SHP77 treated with DMSO at 0.1 percent for 48 hours (cell line): ENCODE results near the gene CWC27.

ENCODE experiments used
- DNase-seq: peaks from one replicate; lab custom pipeline; 2025; lab: John Stamatoyannopoulos, UW

The CWC27 gene, protein sequence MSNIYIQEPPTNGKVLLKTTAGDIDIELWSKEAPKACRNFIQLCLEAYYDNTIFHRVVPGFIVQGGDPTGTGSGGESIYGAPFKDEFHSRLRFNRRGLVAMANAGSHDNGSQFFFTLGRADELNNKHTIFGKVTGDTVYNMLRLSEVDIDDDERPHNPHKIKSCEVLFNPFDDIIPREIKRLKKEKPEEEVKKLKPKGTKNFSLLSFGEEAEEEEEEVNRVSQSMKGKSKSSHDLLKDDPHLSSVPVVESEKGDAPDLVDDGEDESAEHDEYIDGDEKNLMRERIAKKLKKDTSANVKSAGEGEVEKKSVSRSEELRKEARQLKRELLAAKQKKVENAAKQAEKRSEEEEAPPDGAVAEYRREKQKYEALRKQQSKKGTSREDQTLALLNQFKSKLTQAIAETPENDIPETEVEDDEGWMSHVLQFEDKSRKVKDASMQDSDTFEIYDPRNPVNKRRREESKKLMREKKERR

DNA sequence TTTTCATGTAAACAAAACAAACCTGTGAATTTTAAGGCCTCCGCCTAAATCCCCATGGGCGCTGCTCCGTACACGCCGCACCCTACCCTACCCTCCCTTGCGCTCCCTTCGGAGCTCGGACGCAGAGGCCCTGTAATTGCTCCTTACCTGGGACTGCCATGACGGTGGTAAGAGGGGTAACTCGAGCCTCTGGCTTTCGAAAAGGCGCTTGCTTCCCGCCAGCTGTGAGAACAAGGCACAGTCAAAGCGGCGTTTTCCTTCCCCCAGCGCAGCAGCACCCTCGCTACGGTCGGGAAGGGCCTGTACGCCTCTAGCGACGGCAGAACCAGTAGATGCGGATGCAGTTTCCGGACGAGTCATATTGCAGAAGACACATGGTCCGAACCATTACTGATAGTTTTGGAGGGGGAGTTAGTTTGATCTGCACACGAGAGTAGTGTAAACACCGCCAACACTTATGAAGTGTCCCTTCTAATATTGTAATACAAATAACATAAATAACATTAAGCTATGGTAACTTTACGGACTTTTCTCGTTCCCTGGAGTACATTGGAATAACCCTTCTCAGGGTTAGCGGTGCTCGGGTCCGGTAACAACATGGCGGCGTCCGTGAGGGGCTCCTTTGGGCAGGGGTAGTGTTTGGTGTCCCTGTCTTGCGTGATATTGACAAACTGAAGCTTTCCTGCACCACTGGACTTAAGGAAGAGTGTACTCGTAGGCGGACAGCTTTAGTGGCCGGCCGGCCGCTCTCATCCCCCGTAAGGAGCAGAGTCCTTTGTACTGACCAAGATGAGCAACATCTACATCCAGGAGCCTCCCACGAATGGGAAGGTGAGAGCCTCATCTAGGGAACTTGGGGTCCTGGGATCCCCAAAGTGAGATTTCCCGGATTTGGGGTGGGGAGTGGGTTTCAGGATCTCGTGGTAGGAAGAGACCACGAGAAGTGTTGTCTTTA lies at the start of gene CWC27, which contains the start of gene SREK1IP1:
Gene CWC27, plus strand, starts transcription at position 573 of the 955 bp plus-strand sequence. Its CDS starts 217 bp downstream, at position 790.
Gene SREK1IP1, minus strand, starts transcription at position 334 of the 955 bp plus-strand sequence. Its CDS starts 174 bp downstream, at position 160.
- DNase-seq, result peak; percentile 88

DNA sequence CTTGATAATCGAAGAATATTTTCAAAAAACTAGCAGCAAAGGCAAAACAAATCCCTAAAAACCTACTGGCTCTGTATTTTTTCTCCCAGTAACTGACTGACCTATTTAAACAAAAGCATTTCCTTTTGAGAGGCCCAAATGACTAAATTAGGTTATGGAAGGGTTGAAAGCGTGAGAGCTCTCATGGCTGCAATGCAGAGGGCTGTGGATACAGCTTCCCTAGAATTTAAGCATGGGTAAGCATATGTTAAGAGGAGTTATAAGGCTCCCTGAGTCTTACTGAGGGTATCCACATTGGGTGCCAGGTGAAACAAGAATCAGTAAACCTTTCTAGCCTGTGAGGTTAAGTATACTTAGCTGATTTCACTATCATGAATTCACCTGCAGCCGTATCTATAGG lies 46.1 kb upstream of the CWC27 start:
- no peak for DNase-seq

DNA sequence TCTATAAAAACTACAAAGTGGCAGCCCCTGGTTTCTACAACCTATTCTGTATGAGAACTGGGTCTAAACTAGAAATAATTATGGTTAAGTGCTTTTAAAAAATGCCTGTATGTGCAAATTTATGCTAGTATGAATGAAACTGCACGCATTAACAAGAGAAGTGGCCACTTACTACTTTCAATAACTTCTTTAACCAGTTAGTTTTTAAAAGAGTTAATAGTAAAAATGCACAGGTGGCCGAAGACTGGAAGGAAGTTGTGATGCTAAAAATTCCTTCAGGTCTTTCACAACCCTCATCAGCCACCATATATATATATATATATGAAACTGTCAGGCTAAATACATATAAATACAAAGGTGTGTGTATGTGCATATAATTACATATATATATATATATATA lies 41.6 kb upstream of the CWC27 start:
- no peak for DNase-seq

GRCh38 chr5:64742411-64742810 lies 26.3 kb upstream of the CWC27 start:
- DNase-seq, result no peak

GRCh38 chr5:64742821-64743220 lies 25.9 kb upstream of the CWC27 start:
- DNase-seq, result no peak

- DNase-seq, result no peak
Observed at GRCh38 chr5:64744914-64745313, 23.8 kb upstream of the CWC27 start.

GRCh38 chr5:64746446-64746845 lies 22.3 kb upstream of the CWC27 start:
- DNase-seq, result no peak

DNA sequence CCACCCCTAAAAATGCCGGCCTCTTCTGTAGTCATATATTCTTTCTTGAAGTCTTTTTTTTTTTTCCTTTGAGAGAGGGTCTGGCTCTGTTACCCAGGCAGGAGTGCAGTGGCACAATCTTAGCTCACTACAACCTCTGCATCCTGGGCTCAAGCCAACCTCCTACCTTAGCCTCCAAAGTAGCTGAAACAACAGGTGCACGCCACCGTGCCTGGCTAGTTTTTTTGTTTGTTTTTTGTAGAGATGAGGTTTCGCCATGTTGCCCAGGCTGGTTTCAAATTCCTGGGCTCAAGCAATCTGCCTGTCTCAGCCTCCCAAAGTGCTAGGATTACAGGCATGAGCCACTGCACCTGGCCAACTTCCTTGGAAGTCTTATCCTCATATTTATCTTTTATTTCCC lies 19.3 kb upstream of the CWC27 start:
- no peak for DNase-seq

DNA sequence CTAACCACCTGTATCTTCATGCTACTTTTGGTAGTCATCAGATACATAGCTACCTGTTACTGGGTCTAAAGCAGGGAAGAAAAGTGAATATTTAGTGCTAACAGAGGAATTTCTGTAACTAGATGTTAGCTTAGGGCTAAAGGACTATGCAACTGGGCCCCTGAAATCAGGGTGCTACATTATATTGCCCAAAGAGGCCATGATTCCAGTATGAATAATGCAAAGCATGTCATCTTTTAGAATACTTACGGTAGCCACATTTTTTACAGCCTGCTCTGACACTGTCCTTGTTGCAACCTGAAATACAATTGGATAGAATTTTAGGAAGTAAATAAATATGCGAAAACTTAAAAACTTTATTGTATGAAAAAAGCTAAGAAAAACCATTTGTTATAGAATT lies 14.7 kb upstream of the CWC27 start:
- DNase-seq, result no peak

DNA sequence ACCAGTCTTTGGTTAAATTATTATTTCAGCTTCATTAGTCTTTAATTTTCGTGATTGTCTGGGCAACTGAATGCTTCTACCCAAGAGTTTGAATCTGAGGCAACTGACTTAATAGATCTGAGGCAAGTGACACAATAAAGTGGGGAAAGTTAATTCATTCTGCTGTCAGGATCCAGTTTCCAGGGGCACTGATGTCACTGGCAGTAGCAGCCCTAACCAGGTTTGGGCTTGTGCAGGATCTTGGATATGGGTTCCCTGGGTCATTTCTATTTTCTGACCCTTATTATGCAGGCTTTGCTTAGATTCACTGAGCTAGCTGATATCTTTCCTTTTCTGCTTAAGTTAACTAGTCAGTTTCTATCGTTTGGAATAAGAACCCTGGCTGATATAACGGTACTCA lies 9.8 kb upstream of the CWC27 start:
- no peak for DNase-seq

GRCh38 chr5:64759960-64760660 lies 8.6 kb upstream of the CWC27 start:
- no peak for DNase-seq

DNA sequence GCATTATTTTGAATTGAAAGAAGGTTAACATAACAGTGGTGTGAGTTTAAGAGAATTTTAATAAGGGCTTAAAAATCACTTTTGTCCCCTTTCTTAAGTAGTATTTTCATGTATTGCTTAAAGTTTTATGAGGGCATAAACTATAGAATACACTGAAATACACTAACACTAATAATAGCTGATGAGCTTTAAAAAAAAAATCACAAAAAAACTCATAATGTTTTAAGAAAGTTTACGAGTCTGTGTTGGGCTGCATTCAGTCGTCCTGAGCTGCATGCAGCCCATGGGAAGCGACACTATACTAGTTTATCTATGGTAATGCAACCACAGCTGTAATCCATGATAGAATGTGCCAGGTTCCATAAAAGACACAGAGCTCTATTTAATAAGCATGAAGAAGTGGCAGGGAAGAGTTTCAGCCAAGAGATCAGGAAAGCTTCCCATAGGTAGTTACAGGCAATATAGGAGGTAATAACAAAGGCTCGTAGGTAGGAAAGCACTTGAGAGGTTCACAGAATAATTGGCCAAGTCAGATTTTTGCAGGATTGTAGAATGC lies 4.7 kb upstream of the CWC27 start:
- no peak for DNase-seq

GRCh38 chr5:64765804-64766504 lies 2.8 kb upstream of the CWC27 start:
- no peak for DNase-seq

GRCh38 chr5:64766941-64767340 lies 1.8 kb upstream of the CWC27 start:
- no peak for DNase-seq

DNA sequence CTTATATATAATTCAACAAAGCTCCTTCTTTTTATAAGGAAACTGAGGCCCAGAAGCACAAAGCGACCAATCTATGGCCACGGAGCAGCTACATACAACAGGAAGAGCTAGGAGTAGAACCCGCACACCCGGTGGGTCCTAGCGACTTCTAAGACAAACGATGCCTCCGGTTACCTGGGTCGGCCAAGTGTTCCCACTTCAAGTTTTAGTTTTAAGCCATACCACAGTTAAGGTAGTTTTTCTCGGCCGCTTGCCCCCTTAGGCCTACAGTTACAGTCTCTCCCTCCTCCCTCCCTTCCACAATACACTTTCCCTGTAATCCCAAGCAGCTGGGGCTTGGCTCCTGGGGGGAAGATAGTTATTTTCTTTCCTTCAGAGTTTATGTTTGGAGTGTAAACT lies 772 bp upstream of the CWC27 start:
- DNase-seq, result no peak

DNA sequence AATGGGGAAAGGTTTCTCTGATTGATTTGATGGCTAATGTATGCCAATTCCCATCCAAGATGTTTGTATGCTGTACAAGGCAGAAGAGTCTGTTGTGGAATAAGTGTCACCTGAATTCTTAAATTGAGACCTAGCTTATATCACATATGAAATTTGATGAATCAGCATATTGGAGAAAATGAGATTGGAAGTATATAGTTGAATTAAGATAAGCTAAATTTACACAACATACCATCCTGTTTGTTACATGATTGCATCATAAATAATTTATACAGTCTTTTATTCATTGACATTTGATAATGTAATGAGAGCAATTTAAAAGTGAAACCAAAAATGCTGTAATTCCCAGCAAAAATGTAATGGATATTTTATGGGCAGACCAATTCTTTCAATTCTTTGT lies 1.1 kb downstream of the CWC27 start:
- no peak for DNase-seq

DNA sequence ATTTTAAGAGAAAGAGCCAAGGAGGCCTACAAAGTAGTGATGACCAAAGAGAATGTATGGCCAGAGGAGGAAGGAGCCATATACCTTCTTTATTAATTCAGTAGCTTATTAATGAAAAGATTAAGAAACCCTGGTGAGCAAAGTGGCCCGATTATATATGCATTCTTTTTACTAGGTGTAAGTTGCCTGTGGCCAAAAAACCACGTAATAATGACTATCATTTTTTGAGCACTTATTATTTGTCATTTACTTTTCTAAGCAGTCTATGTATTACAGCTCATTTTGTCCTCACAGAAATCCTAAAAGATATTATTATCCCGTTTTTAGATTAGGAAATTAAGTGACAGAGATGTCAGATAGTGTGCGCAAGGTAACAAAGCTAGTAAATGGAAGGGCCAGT lies 3.0 kb downstream of the CWC27 start:
- DNase-seq, result no peak

DNA sequence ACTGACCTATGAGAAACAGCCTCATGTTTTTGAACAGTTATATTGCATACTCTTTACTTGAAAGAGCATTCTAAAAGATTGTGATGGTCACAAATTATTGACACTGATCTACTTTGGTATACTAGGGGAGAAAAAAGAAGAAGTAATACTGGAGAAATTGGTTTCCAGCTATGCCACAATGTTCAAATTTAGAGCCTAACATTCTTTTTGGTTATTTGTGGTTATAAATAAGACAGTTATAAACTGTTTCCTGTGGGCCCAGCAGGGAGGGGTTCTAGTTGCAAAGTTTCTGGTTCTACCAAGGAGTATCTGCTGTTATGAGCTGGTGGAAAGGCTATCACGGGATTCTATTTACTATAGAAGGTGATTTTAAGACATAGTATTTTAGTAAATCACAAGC lies 4.8 kb downstream of the CWC27 start:
- no peak for DNase-seq

- no peak for DNase-seq
Observed at GRCh38 chr5:64775291-64775690, 6.6 kb downstream of the CWC27 start.

GRCh38 chr5:64784451-64785025 lies 15.8 kb downstream of the CWC27 start:
- peak; percentile 26 for DNase-seq

GRCh38 chr5:64786372-64786771 lies 17.6 kb downstream of the CWC27 start:
- no peak for DNase-seq
